T-helper 9 cell (primary cell): ENCODE measurements around the gene GREM2.

Experiments
- DNase-seq: peaks from one replicate; pipeline ENCODE4 v3.0.0-alpha.2; 2020

The GREM2 gene

GRCh38 chr1:240609527-240610060, 2.4 kb downstream of the GREM2 start:
- DNase-seq: no peak

DNA sequence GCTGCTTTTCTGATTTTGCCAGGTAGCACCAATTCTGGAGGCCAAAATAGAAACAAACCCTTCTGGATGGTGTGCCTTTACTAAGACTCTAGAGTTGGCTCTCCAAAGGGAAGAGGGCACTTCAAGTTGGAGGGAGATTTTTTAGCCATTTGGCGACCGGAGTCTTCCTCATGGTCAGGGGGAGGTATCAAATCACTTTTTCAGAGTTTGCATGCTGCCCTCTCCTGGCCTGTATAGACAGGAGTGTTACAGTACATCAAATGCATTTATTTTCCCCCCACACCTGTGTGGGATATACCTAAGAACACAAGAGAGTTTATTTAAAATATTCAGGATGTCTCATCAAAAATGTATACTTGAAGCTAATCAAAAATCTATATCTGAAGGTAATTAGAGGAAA, 3.2 kb downstream of the GREM2 start:
- no peak for DNase-seq

- no peak for DNase-seq
These were observed 4.9 kb downstream of the GREM2 start for GRCh38 chr1:240607006-240607405.

DNA sequence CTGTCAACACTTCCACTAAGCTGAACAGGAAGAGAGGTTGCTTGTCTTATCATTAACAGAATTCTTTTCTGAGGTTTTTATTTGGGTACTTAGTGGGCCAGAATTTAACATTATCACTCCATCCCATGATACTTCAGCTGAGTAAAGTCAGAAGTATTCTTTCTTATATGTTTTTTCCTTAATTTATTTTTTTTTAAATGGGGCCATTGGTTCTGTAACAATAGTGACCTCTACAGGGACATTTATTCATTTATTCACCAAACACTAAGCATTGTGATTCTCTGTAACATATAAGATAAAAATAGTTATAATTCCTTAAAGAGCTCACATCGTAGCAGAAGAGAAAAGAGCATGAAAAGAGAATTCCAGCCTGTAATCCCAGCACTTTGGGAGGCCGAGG, 9.8 kb downstream of the GREM2 start:
- no peak for DNase-seq

DNA sequence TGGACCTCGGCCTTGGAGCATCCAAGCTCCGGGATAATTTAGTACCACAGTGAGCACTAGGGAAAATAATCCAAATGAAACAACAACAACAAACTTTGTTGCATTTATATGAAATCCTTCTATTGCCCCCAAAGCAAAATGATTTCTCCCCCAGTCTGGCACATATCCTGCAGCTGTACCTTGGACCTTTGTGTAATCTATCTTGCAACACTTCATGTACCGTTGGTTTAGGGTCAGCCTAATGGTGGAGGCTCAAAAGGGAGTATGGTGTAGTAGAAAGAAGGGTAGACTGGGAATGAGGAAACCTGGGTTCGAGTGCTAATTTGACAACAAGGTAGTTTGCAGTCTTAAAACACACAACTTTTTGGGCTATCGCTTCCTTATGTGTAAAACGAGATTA, 12.1 kb downstream of the GREM2 start:
- no peak for DNase-seq

DNA sequence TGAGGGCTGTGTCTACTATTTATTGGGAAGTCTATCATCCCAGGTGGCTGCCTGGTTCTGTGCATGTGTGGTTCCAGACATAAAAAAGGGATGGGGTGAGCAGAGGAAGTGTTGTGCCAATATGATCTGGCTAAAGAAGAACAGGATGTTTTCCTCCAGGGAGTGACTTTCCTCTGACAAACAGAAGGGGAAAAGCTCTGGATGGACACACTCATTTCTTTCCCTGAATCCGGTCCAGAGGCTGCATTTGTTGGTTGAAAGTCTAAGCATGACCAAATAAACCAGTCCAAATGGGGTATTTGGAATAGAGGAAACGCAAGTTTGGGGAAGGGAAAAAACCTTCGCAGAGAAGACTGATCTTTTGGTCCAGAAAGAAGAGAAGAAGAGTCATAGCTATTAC, 12.7 kb downstream of the GREM2 start:
- DNase-seq: no peak

- DNase-seq: no peak
These were observed 13.5 kb downstream of the GREM2 start for GRCh38 chr1:240598216-240599001.

DNA sequence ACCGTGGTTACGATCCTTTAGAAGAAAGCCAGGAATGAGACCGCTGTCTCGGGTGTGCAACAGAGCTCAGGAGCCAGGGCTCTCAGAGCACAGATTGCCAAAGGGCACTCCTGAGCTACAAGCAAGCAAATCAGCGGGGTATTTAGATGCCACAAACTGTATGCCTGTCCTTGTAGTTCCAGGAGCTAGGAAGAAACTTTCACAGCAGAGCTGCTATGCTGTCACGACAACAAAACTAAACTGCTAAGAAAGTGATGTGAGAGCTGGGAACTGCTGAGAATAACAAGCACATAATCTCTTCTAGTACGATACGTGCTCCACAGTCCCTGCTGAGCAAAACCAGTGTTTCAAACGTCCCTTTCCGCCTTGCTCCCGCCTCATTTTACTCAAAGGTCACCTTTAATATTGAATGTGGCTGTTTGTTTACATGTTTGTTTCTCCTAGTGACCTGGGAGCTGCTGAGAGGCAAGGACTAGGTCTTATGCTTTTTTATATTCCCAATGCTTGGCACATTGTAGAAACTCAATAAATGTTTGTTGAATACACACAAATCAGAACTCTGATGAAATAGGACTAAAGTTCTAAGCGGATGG, 14.7 kb downstream of the GREM2 start:
- DNase-seq: no peak

DNA sequence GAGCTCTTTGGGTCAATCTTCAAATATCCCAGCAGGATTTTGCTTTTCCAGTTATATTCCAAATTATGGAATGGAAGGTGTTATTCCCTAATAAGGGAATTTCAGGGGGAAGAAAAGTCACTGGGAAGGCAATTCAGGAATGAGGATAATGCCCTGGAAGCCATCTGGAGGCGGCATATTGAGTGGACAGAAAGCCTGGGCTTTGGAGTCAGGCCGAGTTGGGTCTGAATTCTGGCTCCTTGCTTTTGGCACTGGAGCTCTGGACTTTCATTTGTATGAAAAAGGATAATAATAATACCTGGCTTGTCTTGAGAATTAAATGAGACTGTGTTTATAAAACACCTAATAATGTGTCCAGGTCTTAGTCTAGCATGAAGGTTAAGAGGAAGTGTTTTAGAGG, 16.5 kb downstream of the GREM2 start:
- no peak for DNase-seq

- no peak for DNase-seq
These were observed 20.4 kb downstream of the GREM2 start for GRCh38 chr1:240591564-240591963.

DNA sequence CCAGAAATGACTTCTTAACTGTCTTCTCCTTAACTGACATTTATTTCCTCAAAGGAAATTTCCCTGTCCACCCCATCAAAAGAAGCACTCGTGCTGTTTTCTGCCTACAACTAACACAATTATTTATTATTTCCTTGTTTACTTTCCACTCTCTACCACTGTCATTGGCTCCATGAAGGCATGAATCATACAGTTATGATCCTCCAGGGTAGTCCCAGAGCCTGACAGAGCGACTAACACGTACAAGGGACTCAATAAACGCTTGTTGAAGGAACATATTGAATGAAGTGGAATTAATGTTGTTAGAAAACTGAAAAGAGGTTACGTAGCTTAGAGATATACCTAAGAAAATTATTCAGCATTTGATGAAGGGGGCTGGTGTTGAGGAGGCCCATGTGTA, 20.9 kb downstream of the GREM2 start:
- DNase-seq: no peak

DNA sequence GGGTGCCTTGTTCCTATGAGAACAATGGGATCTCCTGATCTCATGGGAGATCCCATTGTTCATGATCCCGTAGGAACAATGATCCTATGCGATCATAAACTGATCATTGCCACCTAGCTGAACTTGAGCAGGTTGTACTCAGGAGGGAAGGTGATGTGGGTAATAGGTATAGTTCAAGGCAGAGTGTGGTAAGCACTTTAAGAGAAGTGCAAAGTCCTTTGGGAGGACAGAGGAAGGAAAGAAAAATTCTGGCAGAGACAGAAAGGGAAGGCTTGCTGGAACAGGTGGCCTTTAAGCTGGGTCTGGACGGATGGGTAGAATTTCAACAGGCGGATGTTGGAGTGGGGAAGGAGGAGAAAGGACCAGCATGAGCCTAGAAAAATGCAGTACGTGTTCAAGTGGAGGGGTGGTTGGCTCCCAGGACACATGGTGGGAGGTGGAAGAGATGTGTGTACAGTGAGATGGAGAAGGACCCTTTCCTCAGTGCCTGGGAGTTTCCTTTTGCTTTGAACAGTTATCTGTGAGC, 22.3 kb downstream of the GREM2 start:
- DNase-seq: no peak

GRCh38 chr1:240586006-240586405, 25.9 kb downstream of the GREM2 start:
- no peak for DNase-seq

GRCh38 chr1:240582953-240583352, 29.0 kb downstream of the GREM2 start:
- no peak for DNase-seq

DNA sequence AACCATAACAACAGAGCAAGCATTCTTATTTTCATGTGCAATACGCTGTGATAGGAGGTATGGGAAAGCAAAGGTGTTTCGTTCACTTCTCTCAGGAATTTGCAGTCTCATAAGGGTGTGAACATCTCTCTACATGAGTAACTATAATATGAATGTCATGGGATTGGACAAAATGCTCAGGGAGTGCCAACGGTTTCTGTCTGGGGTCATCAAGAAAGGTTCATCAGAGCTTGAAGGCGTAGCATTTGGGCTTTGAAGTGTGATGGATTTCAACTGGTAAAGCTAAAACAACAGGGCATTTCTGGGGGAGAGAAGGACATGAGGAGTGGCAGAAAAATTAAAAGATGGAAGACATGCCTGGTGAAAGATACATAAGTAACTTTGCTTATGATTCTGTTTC, 32.4 kb downstream of the GREM2 start:
- no peak for DNase-seq

DNA sequence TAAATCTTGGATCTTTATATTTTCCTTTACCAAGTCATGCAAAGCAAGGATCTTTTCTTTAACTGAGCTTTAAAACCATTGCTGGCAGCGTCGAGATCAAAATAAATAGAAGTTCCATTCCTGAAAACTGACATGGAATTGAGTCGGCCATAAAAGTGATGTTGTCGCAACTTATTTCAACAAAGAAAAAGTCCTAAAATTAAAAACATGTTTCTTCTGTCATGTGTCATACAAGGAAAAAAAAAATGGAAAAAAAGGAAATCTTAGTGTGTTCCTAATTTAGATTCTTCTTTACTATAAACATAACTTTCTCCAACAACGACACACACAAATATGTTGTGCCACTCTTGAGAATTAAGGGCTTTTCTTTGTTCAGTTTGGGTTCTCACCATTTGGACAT, 34.9 kb downstream of the GREM2 start:
- no peak for DNase-seq

GRCh38 chr1:240575981-240576662, 35.8 kb downstream of the GREM2 start:
- peak; percentile 25 for DNase-seq

GRCh38 chr1:240572328-240572727, 39.6 kb downstream of the GREM2 start:
- no peak for DNase-seq

DNA sequence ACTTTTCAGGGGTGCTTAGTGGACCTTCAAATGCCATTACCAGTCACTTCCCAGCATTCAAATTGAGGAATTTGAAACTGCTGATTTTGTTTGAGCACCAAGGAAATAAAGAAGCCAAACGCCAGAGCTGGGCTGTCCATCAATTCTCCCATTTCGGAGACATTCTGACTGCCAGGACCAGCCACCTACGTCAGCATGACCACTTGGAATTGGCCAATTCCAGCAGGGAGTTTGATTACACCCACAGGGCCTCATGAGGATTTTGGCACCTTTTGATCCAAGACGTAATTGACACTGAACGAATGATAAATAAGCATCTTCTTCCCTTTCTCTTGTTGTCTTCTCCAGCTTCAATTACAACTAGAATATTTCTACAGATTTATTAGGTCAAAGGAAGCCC, 40.2 kb downstream of the GREM2 start:
- DNase-seq: no peak

DNA sequence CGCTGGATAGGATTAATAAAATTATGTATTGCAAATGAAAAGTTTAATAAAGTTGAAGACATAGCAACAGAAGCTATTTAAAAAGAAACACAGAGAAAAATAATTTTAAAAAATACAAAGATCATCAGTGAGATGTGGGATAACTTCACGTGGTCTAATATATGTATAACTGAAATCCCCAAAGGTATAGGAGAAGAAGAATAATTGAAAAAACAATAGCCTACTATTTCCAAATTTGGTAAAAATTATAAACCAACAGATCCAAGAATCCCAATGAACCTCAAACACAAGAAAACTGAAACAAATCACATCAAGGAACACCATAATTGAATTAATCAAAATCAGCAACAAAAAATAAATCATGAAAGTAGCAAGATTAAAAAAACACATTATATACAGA, 44.9 kb downstream of the GREM2 start:
- no peak for DNase-seq

GRCh38 chr1:240562779-240563178, 49.2 kb downstream of the GREM2 start:
- DNase-seq: no peak

- no peak for DNase-seq
These were observed 49.8 kb downstream of the GREM2 start for GRCh38 chr1:240562111-240562590.

GRCh38 chr1:240559781-240560180, 52.2 kb downstream of the GREM2 start:
- no peak for DNase-seq

- no peak for DNase-seq
These were observed 56.4 kb downstream of the GREM2 start for GRCh38 chr1:240555524-240555923.
